GM12878 (cell line): Measurements from ENCODE around the gene TMEM63B. TPM values are rescaled to one million over a fixed set of nuclear protein-coding genes. Genes with fewer than 3 reads are reported as not detected.

Experiments used
- ATAC-seq: fragments of 200-7000 bp; cut with Tn5 transposase; 3 replicates; pipeline ENCODE4 v1.9.1; 2020; ENCODE audit warnings: mild to moderate bottlenecking, moderate library complexity
- BruUV-seq: library from RNA; stranded (reverse); fragments of 400-500 nt; replicated peaks from 2 replicates; lab custom pipeline; 2021; lab: Mats Ljungman, UMichigan
- CTCF ChIA-PET: fragments of 300-600 bp; sonication (Branson Sonifier 250); formaldehyde crosslinking; extraction: SDS; loops from one replicate; lab custom pipeline; 2021; ENCODE audit warnings: inconsistent platforms; lab: Yijun Ruan, JAX
- POLR2A ChIA-PET: fragments of 350-600 bp; formaldehyde crosslinking; extraction: SDS; loops from one replicate; lab custom pipeline; 2021; ENCODE audit warnings: inconsistent platforms; lab: Charles Lee
- RAD21 ChIA-PET: fragments of 300-600 bp; sonication (Branson Sonifier 250); formaldehyde crosslinking; loops from one replicate; lab custom pipeline; 2023; ENCODE audit warnings: antibody characterized with exemption; ENCODE audit not compliant: unreplicated experiment; lab: Charles Lee
- SMC1A ChIA-PET: fragments of 300-600 bp; sonication (Branson Sonifier 250); formaldehyde crosslinking; loops from one replicate; lab custom pipeline; 2023; ENCODE audit not compliant: unreplicated experiment, uncharacterized antibody; lab: Charles Lee
- DNase-seq: peaks from one replicate; pipeline ENCODE4 v3.0.0-alpha.2; 2011; ENCODE audit warnings: low read depth, low spot score
- FAIRE-seq: peaks from 3 replicates; lab custom pipeline; 2011; peaks lifted over from hg19 to GRCh38; lab: Jason Lieb, UNC
- H2AFZ ChIP-seq: 2 replicates; pipeline ENCODE4 v1.6.0; 2011; ENCODE audit warnings: low read depth, low read length, control low read depth; ENCODE audit not compliant: control insufficient read depth
- H3K27ac ChIP-seq: 2 replicates; pipeline ENCODE4 v1.5.1; 2011; ENCODE audit warnings: control low read depth; ENCODE audit not compliant: control insufficient read depth, insufficient read depth
- H3K27me3 ChIP-seq, 2 experiments: replicated peaks in 1 of 2; 2 replicates each; pipeline versions ENCODE4 v1.6.0 to v1.6.1; 2011; ENCODE audit warnings: low read length in 1 of 2; ENCODE audit not compliant: control insufficient read depth in 2 of 2, insufficient read depth in 2 of 2
- H3K36me3 ChIP-seq, 2 experiments: 2 replicates each; pipeline ENCODE4 v1.5.1; 2011; ENCODE audit warnings: low read length in 1 of 2; ENCODE audit not compliant: control insufficient read depth in 2 of 2, insufficient read depth in 2 of 2
- H3K4me1 ChIP-seq: 2 replicates; pipeline ENCODE4 v1.6.1; 2011; ENCODE audit warnings: mild to moderate bottlenecking, low read length, moderate library complexity, mixed read lengths; ENCODE audit not compliant: control insufficient read depth, insufficient read depth
- H3K4me2 ChIP-seq: 2 replicates; pipeline ENCODE4 v1.6.0; 2011; ENCODE audit warnings: control low read depth; ENCODE audit not compliant: control insufficient read depth, insufficient read depth
- H3K4me3 ChIP-seq: fragments of 200-600 bp; sonication (generic); 2 replicates; pipeline ENCODE4 v1.5.1; 2016
- H3K79me2 ChIP-seq: 2 replicates; pipeline ENCODE4 v1.6.0; 2011; ENCODE audit warnings: low read length; ENCODE audit not compliant: control insufficient read depth, insufficient read depth
- H3K9ac ChIP-seq: 2 replicates; pipeline ENCODE4 v1.8.0; 2011; ENCODE audit warnings: low read length, control low read depth, mixed read lengths; ENCODE audit not compliant: control insufficient read depth, insufficient read depth
- H3K9me3 ChIP-seq: replicated peaks from 3 replicates; pipeline ENCODE4 v1.5.1; 2011; ENCODE audit warnings: mild to moderate bottlenecking, low read length; ENCODE audit not compliant: control insufficient read depth, insufficient read depth
- H4K20me1 ChIP-seq: 2 replicates; pipeline ENCODE4 v1.6.0; 2011; ENCODE audit not compliant: control insufficient read depth, insufficient read depth
- BRCA1 ChIP-seq: IDR thresholded peaks from 2 replicates; pipeline ENCODE4 v1.6.1; 2011; ENCODE audit warnings: low read depth, low read length, improper control_type of control experiment
- E2F8 ChIP-seq: fragments of 450-650 bp; IDR thresholded peaks from 2 replicates; pipeline ENCODE4 v1.6.1; 2018; ENCODE audit warnings: mild to moderate bottlenecking, low read depth, moderate library complexity; ENCODE audit not compliant: partially characterized antibody
- EED ChIP-seq: sonication (generic); IDR thresholded peaks from 2 replicates; pipeline ENCODE4 v1.6.1; 2016; ENCODE audit warnings: antibody characterized with exemption, low read depth
- GATAD2B ChIP-seq: fragments of 450-650 bp; conservative IDR thresholded peaks from 2 replicates; pipeline ENCODE4 v1.6.1; 2017; ENCODE audit warnings: low read depth, mild to moderate bottlenecking, moderate library complexity
- HDAC6 ChIP-seq: fragments of 200-600 bp; sonication (generic); IDR thresholded peaks from one replicate; pipeline ENCODE4 v1.8.0; 2017; ENCODE audit warnings: antibody characterized with exemption; ENCODE audit not compliant: unreplicated experiment
- KAT2A ChIP-seq: conservative IDR thresholded peaks from 2 replicates; pipeline ENCODE4 v1.6.1; 2011; ENCODE audit warnings: low read depth, low read length; ENCODE audit not compliant: control insufficient read depth
- MTA3 ChIP-seq: IDR thresholded peaks from 2 replicates; pipeline ENCODE4 v1.6.1; 2012; ENCODE audit warnings: low read length, inconsistent platforms, borderline replicate concordance
- RBBP5 ChIP-seq: fragments of 200-600 bp; sonication (generic); conservative IDR thresholded peaks from 2 replicates; pipeline ENCODE4 v1.6.1; 2016
- SMAD5 ChIP-seq: IDR thresholded peaks from 2 replicates; pipeline ENCODE4 v1.6.1; 2016; ENCODE audit warnings: antibody characterized with exemption, low read depth
- SMARCA5 ChIP-seq: fragments of 450-650 bp; IDR thresholded peaks from 2 replicates; pipeline ENCODE4 v1.6.1; 2017; ENCODE audit warnings: mild to moderate bottlenecking
- SPI1 ChIP-seq: IDR thresholded peaks from 2 replicates; pipeline ENCODE4 v1.6.1; 2011; ENCODE audit warnings: low read depth, mild to moderate bottlenecking, low read length, moderate library complexity, borderline replicate concordance; ENCODE audit not compliant: insufficient read depth
- TBL1XR1 ChIP-seq: IDR thresholded peaks from 2 replicates; pipeline ENCODE4 v1.6.1; 2012; ENCODE audit warnings: low read depth, low read length, improper control_type of control experiment
- TCF12 ChIP-seq: IDR thresholded peaks from 2 replicates; pipeline ENCODE4 v1.6.1; 2011; ENCODE audit warnings: low read depth, mild to moderate bottlenecking, low read length
- WRNIP1 ChIP-seq: IDR thresholded peaks from 2 replicates; pipeline ENCODE4 v1.6.1; 2011; ENCODE audit warnings: low read depth, low read length, improper control_type of control experiment, borderline replicate concordance
- ZNF622 ChIP-seq: fragments of 450-650 bp; IDR thresholded peaks from 2 replicates; pipeline ENCODE4 v1.6.1; 2017; ENCODE audit warnings: mild to moderate bottlenecking, inconsistent platforms
- whole genome bisulfite sequencing: methylation state at CpG from one replicate; pipeline ENCODE4 v1.1.6; 2016; ENCODE audit warnings: low lambda C conversion rate; ENCODE audit not compliant: insufficient replicate concordance, insufficient coverage; ENCODE audit errors: missing lambda C conversion rate; 5-methylcytosine and 5-hydroxymethylcytosine counted together
- in situ Hi-C: fragments of 300-500 bp; cut with MboI; formaldehyde crosslinking; loops from 9 replicates; pipeline ENCODE4 v1.14.3; 2018; ENCODE audit warnings: mixed read lengths
- intact Hi-C: fragments of 100-400 bp; cut with micrococcal nuclease; formaldehyde crosslinking; loops from one replicate; pipeline ENCODE4 v1.14.2; 2022; ENCODE audit not compliant: unreplicated experiment
- polyA plus RNA-seq, 11 experiments: library from polyadenylated mRNA; depleted of rRNA in 4 of 11; unstranded in 6 of 11; stranded (reverse) in 5 of 11; fragments of >200 nt; fragmentation: Nextera tagmentation in 4 of 11; fragmentation: Illumina TruSeq in 1 of 11; extraction: Ambion mirVana in 4 of 11; extraction: Trizol in 1 of 11; gene quantifications; 1 replicate in 1 of 11; 2 replicates in 10 of 11; pipeline versions ENCODE4 v1.2.1 to v1.2.3, GENCODE V29; 2011 to 2016; ENCODE audit warnings: inconsistent platforms in 2 of 11, missing spikeins in 2 of 11, low read depth in 1 of 11
- total RNA-seq, 4 experiments: library from RNA; depleted of rRNA in 3 of 4; stranded (reverse); fragments of >200 nt in 3 of 4; fragmentation: Illumina TruSeq in 1 of 4; extraction: Trizol in 1 of 4; gene quantifications; 2 replicates each; pipeline versions ENCODE4 v1.2.1 to v1.2.3, GENCODE V29; 2013 to 2021
- TF ChIP-seq, protein P1 (sequence below): fragments of 450-650 bp; IDR thresholded peaks from 2 replicates; pipeline ENCODE4 v1.6.1; 2018; ENCODE audit warnings: borderline replicate concordance, mild to moderate bottlenecking; ENCODE audit not compliant: partially characterized antibody
- TF ChIP-seq, protein P2 (sequence below): IDR thresholded peaks from 2 replicates; pipeline ENCODE4 v1.6.1; 2012; ENCODE audit warnings: mild to moderate bottlenecking, low read depth, low read length

TMEM63B gene
- total and polyA plus RNA-seq, 10 of the 15 experiments (the other 5 are each of a cell fraction or from before 2014, with no cell fraction given), result 0.09 to 15.0 (median 7.1) TPM; not detected in 1

- Histone ChIP-seq H3K27ac (no peak overlapping the region), H3K9me3 (no peaks in the 10 kb centered on the region), H3K4me2 (no peak overlapping the region), H3K4me3 (no peak overlapping the region), H2AFZ (no peak overlapping the region), H3K79me2 (no peaks in the 10 kb centered on the region), H3K27me3 (no peaks in the 10 kb centered on the region), H3K36me3 (peaks cover 0 to 6% of the 10 kb centered on the region in 2 experiments; a peak in 3 of 4 replicates), H3K4me1 (no peaks in the 10 kb centered on the region), H3K9ac (no peak overlapping the region), H4K20me1 (no peaks in the 10 kb centered on the region)
- FAIRE-seq (peak; percentile 88), DNase-seq (peak; percentile 27), ATAC-seq (peak; percentile 99)
- ChIA-PET SMC1A (interaction anchor here (0.6 to 3.4 kb wide), 12 partner anchors 11 to 293 kb away, joined by 3 to 17 read pairs (median 3); no protein-coding TSS in a partner anchor), POLR2A (no interaction called here), RAD21 (interaction anchor here (0.6 to 2.4 kb wide), 28 partner anchors 11 to 247 kb away, joined by 3 to 10 read pairs (median 4); partner anchors contain the start of genes MRPL14 and TMEM63B), CTCF (interaction anchor here (0.5 to 6.5 kb wide), 36 partner anchors 9 to 455 kb away, joined by 3 to 85 read pairs (median 4); partner anchors contain the start of gene CAPN11)
- 45% methylated on average over 3 of the region's 3 CpGs for WGBS
- BruUV-seq, result no TSS peak
- intact Hi-C loops, result loop anchor here (1.0 kb wide), 3 partner anchors 55 to 242 kb away; no protein-coding TSS in a partner anchor
- in situ Hi-C loops, result no loop called here
- TF ChIP-seq, protein P1, sequence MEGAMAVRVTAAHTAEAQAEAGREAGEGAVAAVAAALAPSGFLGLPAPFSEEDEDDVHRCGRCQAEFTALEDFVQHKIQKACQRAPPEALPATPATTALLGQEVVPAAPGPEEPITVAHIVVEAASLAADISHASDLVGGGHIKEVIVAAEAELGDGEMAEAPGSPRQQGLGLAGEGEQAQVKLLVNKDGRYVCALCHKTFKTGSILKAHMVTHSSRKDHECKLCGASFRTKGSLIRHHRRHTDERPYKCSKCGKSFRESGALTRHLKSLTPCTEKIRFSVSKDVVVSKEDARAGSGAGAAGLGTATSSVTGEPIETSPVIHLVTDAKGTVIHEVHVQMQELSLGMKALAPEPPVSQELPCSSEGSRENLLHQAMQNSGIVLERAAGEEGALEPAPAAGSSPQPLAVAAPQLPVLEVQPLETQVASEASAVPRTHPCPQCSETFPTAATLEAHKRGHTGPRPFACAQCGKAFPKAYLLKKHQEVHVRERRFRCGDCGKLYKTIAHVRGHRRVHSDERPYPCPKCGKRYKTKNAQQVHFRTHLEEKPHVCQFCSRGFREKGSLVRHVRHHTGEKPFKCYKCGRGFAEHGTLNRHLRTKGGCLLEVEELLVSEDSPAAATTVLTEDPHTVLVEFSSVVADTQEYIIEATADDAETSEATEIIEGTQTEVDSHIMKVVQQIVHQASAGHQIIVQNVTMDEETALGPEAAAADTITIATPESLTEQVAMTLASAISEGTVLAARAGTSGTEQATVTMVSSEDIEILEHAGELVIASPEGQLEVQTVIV, result no peak
- TF ChIP-seq MTA3 (no peak), SMARCA5 (peak; percentile 50; the same call in 1 of the 2 replicates), TBL1XR1 (no peak), GATAD2B (no peak), KAT2A (no peak), BRCA1 (no peak), HDAC6 (no peak), WRNIP1 (no peak), TCF12 (no peak), EED (no peak), E2F8 (no peak), SPI1 (peak; percentile 55; the same call in 1 of the 2 replicates), RBBP5 (no peak), ZNF622 (no peak), SMAD5 (no peak)
- TF ChIP-seq, protein P2, sequence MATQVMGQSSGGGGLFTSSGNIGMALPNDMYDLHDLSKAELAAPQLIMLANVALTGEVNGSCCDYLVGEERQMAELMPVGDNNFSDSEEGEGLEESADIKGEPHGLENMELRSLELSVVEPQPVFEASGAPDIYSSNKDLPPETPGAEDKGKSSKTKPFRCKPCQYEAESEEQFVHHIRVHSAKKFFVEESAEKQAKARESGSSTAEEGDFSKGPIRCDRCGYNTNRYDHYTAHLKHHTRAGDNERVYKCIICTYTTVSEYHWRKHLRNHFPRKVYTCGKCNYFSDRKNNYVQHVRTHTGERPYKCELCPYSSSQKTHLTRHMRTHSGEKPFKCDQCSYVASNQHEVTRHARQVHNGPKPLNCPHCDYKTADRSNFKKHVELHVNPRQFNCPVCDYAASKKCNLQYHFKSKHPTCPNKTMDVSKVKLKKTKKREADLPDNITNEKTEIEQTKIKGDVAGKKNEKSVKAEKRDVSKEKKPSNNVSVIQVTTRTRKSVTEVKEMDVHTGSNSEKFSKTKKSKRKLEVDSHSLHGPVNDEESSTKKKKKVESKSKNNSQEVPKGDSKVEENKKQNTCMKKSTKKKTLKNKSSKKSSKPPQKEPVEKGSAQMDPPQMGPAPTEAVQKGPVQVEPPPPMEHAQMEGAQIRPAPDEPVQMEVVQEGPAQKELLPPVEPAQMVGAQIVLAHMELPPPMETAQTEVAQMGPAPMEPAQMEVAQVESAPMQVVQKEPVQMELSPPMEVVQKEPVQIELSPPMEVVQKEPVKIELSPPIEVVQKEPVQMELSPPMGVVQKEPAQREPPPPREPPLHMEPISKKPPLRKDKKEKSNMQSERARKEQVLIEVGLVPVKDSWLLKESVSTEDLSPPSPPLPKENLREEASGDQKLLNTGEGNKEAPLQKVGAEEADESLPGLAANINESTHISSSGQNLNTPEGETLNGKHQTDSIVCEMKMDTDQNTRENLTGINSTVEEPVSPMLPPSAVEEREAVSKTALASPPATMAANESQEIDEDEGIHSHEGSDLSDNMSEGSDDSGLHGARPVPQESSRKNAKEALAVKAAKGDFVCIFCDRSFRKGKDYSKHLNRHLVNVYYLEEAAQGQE, result no peak
These were observed 30.7 kb upstream of the TMEM63B start for GRCh38 chr6:44096612-44097011.
